Measurements from ENCODE around the gene NUAK1. TPM values are rescaled to one million over a fixed set of nuclear protein-coding genes. Genes with fewer than 3 reads are reported as not detected.
A peak's percentile ranks its signal among the peaks of the same experiment; 100 is the strongest.
"Not testable (repeated sequence)": the region's sequence is repeated elsewhere in the genome, so short reads cannot be mapped to it uniquely, and the experiment has no call there.

The NUAK1 gene
- total and polyA plus RNA-seq, 2 experiments from 2014 or later, result 13.4 to 29.6 TPM

GRCh38 chr12:106142591-106143261, 4.0 kb upstream of the NUAK1 start:
- 87 to 89% methylated on average over 7 of the region's 7 CpGs for WGBS, 2 experiments (ENCODE audit: low coverage in 1 of 2, low lambda C conversion rate in 2 of 2, missing lambda C conversion rate in 2 of 2)

GRCh38 chr12:106141920-106142319, 3.2 kb upstream of the NUAK1 start:
- H3K27ac ChIP-seq; DNase-seq; H4K20me1 ChIP-seq (ENCODE audit: insufficient read depth); H3K9me3 ChIP-seq (ENCODE audit: low read depth); H3K36me3 ChIP-seq (ENCODE audit: low read depth); H3K27me3 ChIP-seq (replicated peaks; ENCODE audit: insufficient read depth); H2AFZ ChIP-seq; in situ Hi-C loops (cut with MboI); H3K9me2 ChIP-seq (ENCODE audit: insufficient read depth); H3K4me3 ChIP-seq; H3K9ac ChIP-seq: not testable (repeated sequence)
- 89 to 90% methylated on average over 8 of the region's 8 CpGs for WGBS, 2 experiments (ENCODE audit: low coverage in 1 of 2, low lambda C conversion rate in 2 of 2, missing lambda C conversion rate in 2 of 2)
- Histone ChIP-seq H3K4me2 (ENCODE audit: unreplicated experiment) (peak overlapping the region; percentile 98), H3K4me1 (ENCODE audit: insufficient read depth) (peaks cover 32% of the 10 kb centered on the region), H3K79me2 (ENCODE audit: insufficient read depth) (peaks cover 73% of the 10 kb centered on the region), H3F3A (ENCODE audit: insufficient read depth) (peaks cover 23% of the 10 kb centered on the region)

More at GRCh38 chr12:106142591-106143261, 4.0 kb upstream of the NUAK1 start:
- no peak for DNase-seq
- no peaks in the 10 kb centered on the region for H3K27me3 ChIP-seq (replicated peaks; ENCODE audit: insufficient read depth)
- no peak overlapping the region for H3K4me3 ChIP-seq
- H3K9me3 ChIP-seq (ENCODE audit: low read depth), result no peaks in the 10 kb centered on the region
- H4K20me1 ChIP-seq (ENCODE audit: insufficient read depth), result no peaks in the 10 kb centered on the region
- H3K4me1 ChIP-seq (ENCODE audit: insufficient read depth), result peaks cover 32% of the 10 kb centered on the region
- no peak overlapping the region for H3K9ac ChIP-seq
- no peak overlapping the region for H3K27ac ChIP-seq
- H2AFZ ChIP-seq, result no peak overlapping the region
- no peak for TF ChIP-seq EZH2phosphoT487 (IDR thresholded peaks at IDR 0.05; ENCODE audit: insufficient read depth, low read depth)
- TF ChIP-seq EZH2 (IDR thresholded peaks at IDR 0.05; ENCODE audit: insufficient read depth, poor library complexity, severe bottlenecking), result no peak
- H3K36me3 ChIP-seq (ENCODE audit: low read depth), result no peaks in the 10 kb centered on the region
- H3K79me2 ChIP-seq (ENCODE audit: insufficient read depth), result peaks cover 65% of the 10 kb centered on the region
- in situ Hi-C loops (cut with MboI), result no loop called here
- peaks cover 16% of the 10 kb centered on the region for H3F3A ChIP-seq (ENCODE audit: insufficient read depth)
- H3K4me2 ChIP-seq (ENCODE audit: unreplicated experiment), result no peak overlapping the region
- H3K9me2 ChIP-seq (ENCODE audit: insufficient read depth), result no peaks in the 10 kb centered on the region

DNA sequence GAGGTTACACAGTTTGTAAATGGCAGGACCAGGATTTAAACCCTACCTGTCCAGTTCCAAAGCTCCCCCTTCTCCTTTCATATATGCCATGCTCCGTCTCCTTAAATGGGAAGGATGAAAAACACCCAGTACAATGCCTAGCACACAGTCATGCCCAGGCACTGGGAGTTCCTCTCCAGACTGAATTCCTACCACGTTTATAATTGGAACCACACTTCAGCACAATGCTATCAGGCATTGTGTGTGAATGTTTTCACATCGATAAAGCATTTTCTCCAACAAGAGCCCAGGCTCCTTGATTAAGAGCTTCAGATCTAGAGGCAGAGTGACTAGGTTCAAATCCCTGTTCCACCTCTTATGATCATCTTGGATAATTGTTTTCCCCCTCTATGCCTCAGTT, 2.7 kb upstream of the NUAK1 start:
- H3K27ac ChIP-seq, result no peak overlapping the region
- H3K79me2 ChIP-seq (ENCODE audit: insufficient read depth), result peaks cover 78% of the 10 kb centered on the region
- WGBS, 2 experiments (ENCODE audit: low coverage in 1 of 2, low lambda C conversion rate in 2 of 2, missing lambda C conversion rate in 2 of 2), result 30 to 38% methylated on average over 3 of the region's 3 CpGs
- no peaks in the 10 kb centered on the region for H4K20me1 ChIP-seq (ENCODE audit: insufficient read depth)
- H3K4me3 ChIP-seq, result peak overlapping the region; percentile 88
- H2AFZ ChIP-seq, result no peak overlapping the region
- in situ Hi-C loops (cut with MboI), result no loop called here
- H3F3A ChIP-seq (ENCODE audit: insufficient read depth), result peaks cover 28% of the 10 kb centered on the region
- H3K9ac ChIP-seq, result no peak overlapping the region
- TF ChIP-seq EZH2phosphoT487 (IDR thresholded peaks at IDR 0.05; ENCODE audit: insufficient read depth, low read depth) (no peak), EZH2 (IDR thresholded peaks at IDR 0.05; ENCODE audit: insufficient read depth, poor library complexity, severe bottlenecking) (no peak)
- H3K27me3 ChIP-seq (replicated peaks; ENCODE audit: insufficient read depth), result no peaks in the 10 kb centered on the region
- H3K36me3 ChIP-seq (ENCODE audit: low read depth), result no peaks in the 10 kb centered on the region
- no peaks in the 10 kb centered on the region for H3K9me2 ChIP-seq (ENCODE audit: insufficient read depth)
- H3K4me2 ChIP-seq (ENCODE audit: unreplicated experiment), result peak overlapping the region; percentile 98
- no peaks in the 10 kb centered on the region for H3K9me3 ChIP-seq (ENCODE audit: low read depth)
- H3K4me1 ChIP-seq (ENCODE audit: insufficient read depth), result peaks cover 32% of the 10 kb centered on the region
- peak; percentile 46 for DNase-seq

GRCh38 chr12:106141003-106141402, 2.2 kb upstream of the NUAK1 start:
- no peak for DNase-seq
- no peak overlapping the region; the same call in 1 of the 2 replicates for H3K9ac ChIP-seq
- no peak overlapping the region for H2AFZ ChIP-seq
- H3K79me2 ChIP-seq (ENCODE audit: insufficient read depth), result peaks cover 81% of the 10 kb centered on the region
- in situ Hi-C loops (cut with MboI), result no loop called here
- H3K27me3 ChIP-seq (replicated peaks; ENCODE audit: insufficient read depth), result no peaks in the 10 kb centered on the region
- H3F3A ChIP-seq (ENCODE audit: insufficient read depth), result peaks cover 30% of the 10 kb centered on the region
- H3K4me3 ChIP-seq, result peak overlapping the region; percentile 88
- H3K4me1 ChIP-seq (ENCODE audit: insufficient read depth), result peaks cover 33% of the 10 kb centered on the region
- TF ChIP-seq EZH2phosphoT487 (IDR thresholded peaks at IDR 0.05; ENCODE audit: insufficient read depth, low read depth) (no peak), EZH2 (IDR thresholded peaks at IDR 0.05; ENCODE audit: insufficient read depth, poor library complexity, severe bottlenecking) (no peak)
- no peaks in the 10 kb centered on the region for H3K9me2 ChIP-seq (ENCODE audit: insufficient read depth)
- H3K4me2 ChIP-seq (ENCODE audit: unreplicated experiment), result peak overlapping the region; percentile 98
- H3K27ac ChIP-seq, result no peak overlapping the region
- H3K36me3 ChIP-seq (ENCODE audit: low read depth), result no peaks in the 10 kb centered on the region
- H4K20me1 ChIP-seq (ENCODE audit: insufficient read depth), result no peaks in the 10 kb centered on the region
- no peaks in the 10 kb centered on the region for H3K9me3 ChIP-seq (ENCODE audit: low read depth)

Data from GM23248 (cell line).